Heart right ventricle (tissue), 16 donors: Measurements from ENCODE around the gene SYCP2L. TPM values are rescaled to one million over a fixed set of nuclear protein-coding genes. Genes with fewer than 3 reads are reported as not detected.

Source experiments
- ATAC-seq, 8 donors: fragments of 200-7000 bp; cut with Tn5 transposase; one replicate each; pipeline ENCODE4 v1.9.1; 2020; ENCODE audit warnings: mild to moderate bottlenecking in 8 of 8, moderate library complexity in 8 of 8, moderate number of reproducible peaks in 1 of 8
- DNase-seq, 2 donors: peaks; one replicate each; pipeline ENCODE4 v3.0.0-alpha.2; 2020
- H3K27ac ChIP-seq, 10 donors: fragments of 200-600 bp; sonication (generic) in 2 of 10; one replicate each; pipeline versions ENCODE4 v1.5.0 to v1.8.0; 2020 to 2022; ENCODE audit warnings: mild to moderate bottlenecking in 3 of 10
- H3K27me3 ChIP-seq, 7 donors: fragments of 200-600 bp; one replicate each; pipeline ENCODE4 v1.8.0; 2021 to 2022; ENCODE audit warnings: mild to moderate bottlenecking in 2 of 7
- H3K36me3 ChIP-seq, 9 donors: fragments of 200-600 bp; sonication (generic) in 1 of 9; one replicate each; pipeline versions ENCODE4 v1.5.0 to v1.8.0; 2020 to 2022; ENCODE audit warnings: mild to moderate bottlenecking in 2 of 9
- H3K4me1 ChIP-seq, 9 donors: fragments of 200-600 bp; sonication (generic) in 1 of 9; one replicate each; pipeline versions ENCODE4 v1.5.0 to v1.8.0; 2020 to 2022; ENCODE audit warnings: mild to moderate bottlenecking in 4 of 9
- H3K4me3 ChIP-seq, 10 donors: fragments of 200-600 bp; sonication (generic) in 2 of 10; one replicate each; pipeline versions ENCODE4 v1.5.0 to v1.8.0; 2020 to 2022; ENCODE audit warnings: mild to moderate bottlenecking in 7 of 10, moderate library complexity in 2 of 10
- H3K9me3 ChIP-seq, 11 donors: fragments of 200-600 bp in 10 of 11; sonication (generic) in 2 of 11; one replicate each; pipeline versions ENCODE4 v1.5.0 to v1.8.0; 2013 to 2022; ENCODE audit warnings: mild to moderate bottlenecking in 2 of 11, control low read depth in 1 of 11, moderate library complexity in 1 of 11
- CTCF ChIP-seq, 9 donors: fragments of 200-600 bp; sonication (generic) in 2 of 9; IDR thresholded peaks; one replicate each; pipeline versions ENCODE4 v1.5.0 to v1.8.0; 2021 to 2022; ENCODE audit warnings: antibody characterized with exemption in 9 of 9, mild to moderate bottlenecking in 5 of 9, moderate library complexity in 1 of 9
- WGBS, 2 donors: extraction: QIAGEN DNeasy Blood & Tissue Kit; methylation state at CpG; one replicate each; pipeline ENCODE4 v1.1.7; 2013; ENCODE audit warnings: inconsistent platforms in 1 of 2; 5-methylcytosine and 5-hydroxymethylcytosine counted together
- intact Hi-C, 10 donors: fragments of 100-400 bp; cut with DNase I; formaldehyde crosslinking; loops; one replicate each; pipeline versions ENCODE4 v1.11.1 to v1.14.2; 2022
- polyA plus RNA-seq, 2 donors: library from polyadenylated mRNA; stranded (reverse); fragments of 200-250 nt; gene quantifications; one replicate each; pipeline ENCODE4 v1.2.3, GENCODE V29; 2013
- total RNA-seq, 10 donors: library from RNA; stranded (reverse); fragmentation: NEBNext Ultra II Directional in 3 of 10; extraction: Animal tissue kit (Norgen Biotek cat#: 25700) in 3 of 10; gene quantifications; one replicate each; pipeline versions ENCODE4 v1.2.1 to v1.2.4, GENCODE V29; 2021 to 2023
- donor health status: Arrhythmogenic right ventricular cardiomyopathy.
- donor health status: ischemic (EF 13 %, LVEDD 7.1; RV severe dilation, severe dysfunction).
- donor health status: healthy with polysubstance abuse.
- donor health status: DM: no; HTN: yes; CAD: no.
- donor health status: DM: no; HTN: no; CAD: no.
- donor health status: ischemic (EF 25% LVEDD 6.9; RV normal size, moderate dysfunction).
- donor health status: ischemic (EF 25% LVEDD 5.7; RV mildly dilated, moderate dysfunction).
- donor health status: healthy.
- donor health status: DM: yes; HTN: yes; CAD: no.
- donor health status: Ischemic cardiomyopathy.
- donor health status: ischemic (EF 35%, LVEDD 5.7; RV mildly dilated, moderate dysfunction).
- donor health status: nonischemic (EF 11% LVEDD 7.7; RV severe dilation, severe dysfunction).
- donor health status: DM: yes; HTN: yes; CAD: no.
- donor health status: PGD.
- donor health status: ischemic (EF 29% LVEDD 5.4; RV normal size, mild dysfunction).
- donor health status: nonischemic (EF 23%, LVEDD 6.1; RV moderate dilation, normal function).

Gene SYCP2L
- total and polyA plus RNA-seq, 12 donors = 0.11 to 2.4 (median 0.37) TPM

- H3K4me1 ChIP-seq = peaks cover 0 to 12% (median 3%) of the 10 kb centered on the region in 9 donors
- whole genome bisulfite sequencing, 2 donors = 83 to 85% methylated on average over 5 of the region's 5 CpGs
- no peaks in the 10 kb centered on the region for H3K36me3 ChIP-seq
- ATAC-seq = no peak
- TF ChIP-seq CTCF (IDR thresholded peaks at IDR 0.05) = no peak
- peaks cover 0 to 15% (median 0%) of the 10 kb centered on the region in 11 donors for H3K9me3 ChIP-seq
- intact Hi-C loops = no loop called here
- peaks cover 0 to 25% (median 16%) of the 10 kb centered on the region in 7 donors for H3K27me3 ChIP-seq
- DNase-seq = no peak
- no peak overlapping the region for H3K27ac ChIP-seq
- H3K4me3 ChIP-seq = no peak overlapping the region
Observed at GRCh38 chr6:10891960-10892359, 5.1 kb downstream of the SYCP2L start.

- no peak overlapping the region for H3K27ac ChIP-seq
- peaks cover 0 to 5% (median 0%) of the 10 kb centered on the region in 7 donors for H3K27me3 ChIP-seq
- intact Hi-C loops = no loop called here
- H3K4me3 ChIP-seq = no peak overlapping the region
- WGBS, 2 donors = 47 to 51% methylated on average over 6 of the region's 6 CpGs
- peaks cover 0 to 4% (median 0%) of the 10 kb centered on the region in 9 donors for H3K4me1 ChIP-seq
- no peak for TF ChIP-seq CTCF (IDR thresholded peaks at IDR 0.05)
- DNase-seq (no peak), ATAC-seq (no peak)
- no peaks in the 10 kb centered on the region for H3K36me3 ChIP-seq
- peaks cover 0 to 11% (median 0%) of the 10 kb centered on the region in 11 donors for H3K9me3 ChIP-seq
Observed at GRCh38 chr6:10894958-10895357, 8.1 kb downstream of the SYCP2L start.

- Histone ChIP-seq H3K4me3 (no peak overlapping the region), H3K27ac (no peak overlapping the region), H3K36me3 (no peaks in the 10 kb centered on the region), H3K4me1 (peaks cover 0 to 4% (median 0%) of the 10 kb centered on the region in 9 donors), H3K27me3 (peaks cover 0 to 5% (median 0%) of the 10 kb centered on the region in 7 donors), H3K9me3 (no peaks in the 10 kb centered on the region)
- TF ChIP-seq CTCF (IDR thresholded peaks at IDR 0.05) = no peak
- 58 to 68% methylated on average over 3 of the region's 3 CpGs for WGBS, 2 donors
- intact Hi-C loops = no loop called here
- no peak for DNase-seq
- ATAC-seq = no peak
Observed at GRCh38 chr6:10896691-10897090, 9.8 kb downstream of the SYCP2L start.

- TF ChIP-seq CTCF (IDR thresholded peaks at IDR 0.05) = no peak
- Histone ChIP-seq H3K4me3 (peak overlapping the region in 1 of 10 donors; percentile 24), H3K36me3 (no peaks in the 10 kb centered on the region), H3K27me3 (no peaks in the 10 kb centered on the region), H3K9me3 (no peaks in the 10 kb centered on the region), H3K27ac (no peak overlapping the region), H3K4me1 (no peaks in the 10 kb centered on the region)
- ATAC-seq (peak in 5 of 8 donors; percentile 17 to 58 (median 35)), DNase-seq (no peak)
- WGBS, 2 donors = 92 to 93% methylated on average over 4 of the region's 4 CpGs
- intact Hi-C loops = no loop called here
Observed at GRCh38 chr6:10901770-10902169, 14.9 kb downstream of the SYCP2L start.
